NCI-H1092 (cell line): ENCODE data around the gene UNC119B.

Experiments used
- DNase-seq: peaks from one replicate; lab custom pipeline; 2025; lab: John Stamatoyannopoulos, UW

UNC119B gene

GRCh38 chr12:120767071-120768024 lies 57.1 kb downstream of the UNC119B start:
- DNase-seq: no peak

- no peak for DNase-seq
Observed at GRCh38 chr12:120771097-120771496, 60.8 kb downstream of the UNC119B start.
